GM23338 (cell line): ENCODE data around the gene KCNC4. TPM values are rescaled to one million over a fixed set of nuclear protein-coding genes. Genes with fewer than 3 reads are reported as not detected.

Source experiments
- ATAC-seq: fragments of 200-7000 bp; cut with Tn5 transposase; 3 replicates; pipeline ENCODE4 v1.9.1; 2020
- DNase-seq: peaks from one replicate; pipeline ENCODE4 v3.0.0-alpha.2; 2015; ENCODE audit warnings: low spot score
- H2AFZ ChIP-seq: fragments of 200-600 bp; sonication (generic); 2 replicates; pipeline ENCODE4 v1.8.0; 2016; ENCODE audit warnings: antibody characterized with exemption, mild to moderate bottlenecking, moderate library complexity
- H3F3A ChIP-seq: fragments of 200-600 bp; sonication (generic); replicated peaks from 2 replicates; pipeline ENCODE4 v1.8.0; 2017; ENCODE audit warnings: antibody characterized with exemption, mixed run types, low read depth
- H3K27ac ChIP-seq: fragments of 200-600 bp; sonication (generic); 2 replicates; pipeline ENCODE4 v1.6.1; 2016; ENCODE audit warnings: low read depth
- H3K27me3 ChIP-seq: fragments of 200-600 bp; sonication (generic); 2 replicates; pipeline ENCODE4 v1.8.0; 2016; ENCODE audit warnings: mild to moderate bottlenecking, mixed run types, moderate library complexity; ENCODE audit not compliant: insufficient read depth
- H3K36me3 ChIP-seq: fragments of 200-600 bp; sonication (generic); 2 replicates; pipeline ENCODE4 v1.8.0; 2016; ENCODE audit warnings: mild to moderate bottlenecking; ENCODE audit not compliant: insufficient read depth
- H3K4me1 ChIP-seq: fragments of 200-600 bp; sonication (generic); 2 replicates; pipeline ENCODE4 v1.8.0; 2016; ENCODE audit warnings: mild to moderate bottlenecking, moderate library complexity; ENCODE audit not compliant: insufficient read depth
- H3K4me2 ChIP-seq: fragments of 200-600 bp; sonication (generic); 2 replicates; pipeline ENCODE4 v1.7.1; 2017; ENCODE audit warnings: mixed run types
- H3K4me3 ChIP-seq: fragments of 200-600 bp; sonication (generic); 2 replicates; pipeline ENCODE4 v1.6.1; 2016; ENCODE audit warnings: mixed run types
- H3K79me2 ChIP-seq: fragments of 200-600 bp; sonication (generic); replicated peaks from 2 replicates; pipeline ENCODE4 v1.8.0; 2017; ENCODE audit warnings: mild to moderate bottlenecking; ENCODE audit not compliant: insufficient read depth
- H3K9me2 ChIP-seq: fragments of 200-600 bp; sonication (generic); 2 replicates; pipeline ENCODE4 v1.8.0; 2017; ENCODE audit not compliant: insufficient read depth
- H4K20me1 ChIP-seq: fragments of 200-600 bp; sonication (generic); replicated peaks from 2 replicates; pipeline ENCODE4 v1.8.0; 2017; ENCODE audit warnings: mild to moderate bottlenecking; ENCODE audit not compliant: insufficient read depth
- H3K27ac Mint-ChIP-seq: 2 replicates; pipeline ENCODE4 v1.8.0; 2020; ENCODE audit warnings: inconsistent platforms, mild to moderate bottlenecking, moderate library complexity, mixed read lengths
- H3K27me3 Mint-ChIP-seq: 3 replicates; pipeline ENCODE4 v1.8.0; 2022; ENCODE audit warnings: low read depth, mild to moderate bottlenecking, moderate library complexity, mixed read lengths, inconsistent platforms; ENCODE audit not compliant: insufficient read depth, poor library complexity
- H3K36me3 Mint-ChIP-seq: 3 replicates; pipeline ENCODE4 v1.8.0; 2021; ENCODE audit warnings: low read depth, mild to moderate bottlenecking, inconsistent platforms, moderate library complexity, mixed read lengths
- H3K4me1 Mint-ChIP-seq: 3 replicates; pipeline ENCODE4 v1.8.0; 2020; ENCODE audit warnings: mild to moderate bottlenecking, inconsistent platforms, mixed read lengths
- H3K4me3 Mint-ChIP-seq: 3 replicates; pipeline ENCODE4 v1.8.0; 2021; ENCODE audit warnings: moderate library complexity, mild to moderate bottlenecking, inconsistent platforms, mixed read lengths
- H3K9me3 Mint-ChIP-seq: 3 replicates; pipeline ENCODE4 v1.8.0; 2020; ENCODE audit warnings: moderate library complexity, mild to moderate bottlenecking, inconsistent platforms, mixed read lengths
- CTCF ChIP-seq, 2 experiments: fragments of 200-600 bp in 1 of 2; sonication (generic) in 1 of 2; conservative IDR thresholded peaks; 2 replicates each; pipeline versions ENCODE4 v1.5.1 to v1.6.1; 2016 to 2017; ENCODE audit warnings: antibody characterized with exemption in 2 of 2, low read depth in 2 of 2, mild to moderate bottlenecking in 2 of 2, moderate library complexity in 1 of 2
- EZH2 ChIP-seq: fragments of 200-600 bp; sonication (generic); IDR thresholded peaks from one replicate; pipeline ENCODE4 v1.8.0; 2017; ENCODE audit warnings: antibody characterized with exemption, mild to moderate bottlenecking, low read depth; ENCODE audit not compliant: unreplicated experiment
- EZH2phosphoT487 ChIP-seq: fragments of 200-600 bp; sonication (generic); IDR thresholded peaks from one replicate; pipeline ENCODE4 v1.8.1; 2018; ENCODE audit warnings: antibody characterized with exemption; ENCODE audit not compliant: unreplicated experiment
- JUNB ChIP-seq: IDR thresholded peaks from one replicate; pipeline ENCODE4 v1.6.1; 2016; ENCODE audit warnings: antibody characterized with exemption; ENCODE audit not compliant: unreplicated experiment
- NANOG ChIP-seq: IDR thresholded peaks from 2 replicates; pipeline ENCODE4 v1.6.1; 2016; ENCODE audit warnings: antibody characterized with exemption, borderline replicate concordance
- POLR2AphosphoS5 ChIP-seq: IDR thresholded peaks from 2 replicates; pipeline ENCODE4 v1.6.1; 2016; ENCODE audit warnings: antibody characterized with exemption, low read depth
- REST ChIP-seq: IDR thresholded peaks from one replicate; pipeline ENCODE4 v1.6.1; 2018; ENCODE audit warnings: antibody characterized with exemption; ENCODE audit not compliant: unreplicated experiment
- STAT1 ChIP-seq: IDR thresholded peaks from one replicate; pipeline ENCODE4 v1.6.1; 2016; ENCODE audit warnings: antibody characterized with exemption; ENCODE audit not compliant: unreplicated experiment
- ZNF114 ChIP-seq: fragments of 250-450 bp; sonication (Bioruptor Pico); IDR thresholded peaks from 2 replicates; pipeline ENCODE4 v1.5.0; 2020; ENCODE audit warnings: mild to moderate bottlenecking, moderate library complexity
- ZNF331 ChIP-seq: fragments of 250-450 bp; sonication (Bioruptor Pico); IDR thresholded peaks from 2 replicates; pipeline ENCODE4 v1.5.0; 2020; ENCODE audit warnings: low read depth, mild to moderate bottlenecking, moderate library complexity
- ZNF462 ChIP-seq: fragments of 250-450 bp; sonication (Bioruptor Pico); IDR thresholded peaks from 2 replicates; pipeline ENCODE4 v1.5.0; 2020; ENCODE audit warnings: mild to moderate bottlenecking, moderate library complexity
- polyA plus RNA-seq: library from polyadenylated mRNA; unstranded; fragments of >200 nt; fragmentation: Nextera tagmentation; extraction: Ambion mirVana; gene quantifications from 2 replicates; pipeline ENCODE4 v1.2.1, GENCODE V29; 2016
- total RNA-seq: library from RNA; depleted of rRNA; stranded (reverse); fragments of >200 nt; shearing (Covaris generic); gene quantifications from 2 replicates; pipeline ENCODE4 v1.2.3, GENCODE V29; 2014

Gene KCNC4
- total and polyA plus RNA-seq, 2 experiments from 2014 or later = 3.5 to 10.7 TPM

GRCh38 chr1:110237386-110238152 is 27.5 kb downstream of the KCNC4 start:
- no peaks in the 10 kb centered on the region; the same call in 2 of the 3 replicates for H3K9me3 Mint-ChIP-seq
- H3K27ac ChIP-seq = no peak overlapping the region
- no peaks in the 10 kb centered on the region for H4K20me1 ChIP-seq
- no peak overlapping the region for H3K4me2 ChIP-seq
- H3K36me3 ChIP-seq = peaks cover 5% of the 10 kb centered on the region; the same call in 1 of the 2 replicates
- TF ChIP-seq POLR2AphosphoS5 (no peak), EZH2 (no peak), CTCF (conservative IDR thresholded peaks at IDR 0.05; ENCODE audit: low read depth in 2 of 2) (no peak), ZNF462 (no peak), NANOG (no peak), ZNF114 (CRISPR knock-in tag) (no peak), REST (no peak), EZH2phosphoT487 (no peak), JUNB (no peak), STAT1 (no peak), ZNF331 (CRISPR knock-in tag) (no peak)
- H3K4me1 Mint-ChIP-seq = peaks cover 51% of the 10 kb centered on the region
- H3K4me3 Mint-ChIP-seq = no peak overlapping the region
- peaks cover 21% of the 10 kb centered on the region for H3K4me1 ChIP-seq
- H3K4me3 ChIP-seq = no peak overlapping the region
- peaks cover 3% of the 10 kb centered on the region; the same call in 2 of the 3 replicates for H3K36me3 Mint-ChIP-seq
- DNase-seq (no peak), ATAC-seq (no peak)
- H3K27ac Mint-ChIP-seq = no peak overlapping the region
- no peaks in the 10 kb centered on the region for H3K79me2 ChIP-seq
- H3K27me3 ChIP-seq = 0 out of 2 replicates have a peak, but pooled peaks cover 4% of the 10 kb centered on the region
- no peaks in the 10 kb centered on the region for H3F3A ChIP-seq
- H2AFZ ChIP-seq = no peak overlapping the region
- peaks cover 14% of the 10 kb centered on the region for H3K27me3 Mint-ChIP-seq
- H3K9me2 ChIP-seq = 0 out of 2 replicates have a peak, but pooled peaks cover 7% of the 10 kb centered on the region
